AG04450 (cell line): Measurements from ENCODE around the gene OGA. TPM values are rescaled to one million over a fixed set of nuclear protein-coding genes. Genes with fewer than 3 reads are reported as not detected.
A peak's percentile ranks its signal among the peaks of the same experiment; 100 is the strongest.

Experiments used
- CTCF ChIA-PET: fragments of 300-600, 350-600 bp; formaldehyde crosslinking; extraction: SDS; loops from one replicate; lab custom pipeline; 2022; ENCODE audit warnings: antibody characterized with exemption, inconsistent platforms; lab: Charles Lee
- POLR2A ChIA-PET: fragments of 350-600 bp; formaldehyde crosslinking; extraction: SDS; loops from one replicate; lab custom pipeline; 2021; ENCODE audit warnings: antibody characterized with exemption, inconsistent platforms; lab: Yijun Ruan, JAX
- DNase-seq: peaks from one replicate; pipeline ENCODE4 v3.0.0-alpha.2; 2011; ENCODE audit warnings: low read depth, low spot score
- H3K27ac ChIP-seq: one replicate; pipeline ENCODE4 v1.5.1; 2012; ENCODE audit warnings: low read depth, low read length, control low read depth
- H3K27me3 ChIP-seq: one replicate; pipeline ENCODE4 v1.6.0; 2012; ENCODE audit warnings: low read length; ENCODE audit not compliant: control insufficient read depth, insufficient read depth
- H3K4me3 ChIP-seq: 2 replicates; pipeline ENCODE4 v1.5.1; 2011; ENCODE audit warnings: mild to moderate bottlenecking, low read depth, low read length, control low read depth
- H3K9me3 ChIP-seq: 2 replicates; pipeline ENCODE4 v1.5.1; 2012; ENCODE audit warnings: low read length; ENCODE audit not compliant: control insufficient read depth, insufficient read depth
- CTCF ChIP-seq: IDR thresholded peaks from 2 replicates; pipeline ENCODE4 v1.5.1; 2011; ENCODE audit warnings: low read depth, low read length, control low read depth, inconsistent platforms
- polyA minus RNA-seq: library from RNA; depleted of rRNA, polyadenylated mRNA; stranded (reverse); fragments of >200 nt; gene quantifications from 2 replicates; pipeline ENCODE4 v1.2.3, GENCODE V29; 2011; rRNA and poly(A)+ RNA removed
- polyA plus RNA-seq: library from polyadenylated mRNA; depleted of rRNA; stranded (reverse); fragments of >200 nt; gene quantifications from 2 replicates; pipeline ENCODE4 v1.2.3, GENCODE V29; 2011; rRNA removed

OGA gene
- polyA plus RNA-seq (71.9 and 82.6 TPM in 2 replicates), polyA minus RNA-seq (39.5 and 61.5 TPM in 2 replicates)

- DNase-seq = peak; percentile 100
- ChIA-PET POLR2A (interaction anchor here (0.6 to 2.0 kb wide), 20 partner anchors 9 to 1579 kb away, joined by 3 to 17 read pairs (median 4); partner anchors contain the start of genes ARMH3, DPCD, HPS6 and NPM3), CTCF (interaction anchor here (0.6 to 2.9 kb wide), 7 partner anchors 17 to 759 kb away, joined by 3 to 19 read pairs (median 6); no protein-coding TSS in a partner anchor)
- Histone ChIP-seq H3K9me3 (no peaks in the 10 kb centered on the region; the same call in 1 of the 2 replicates), H3K27ac (peak within 1 kb of the TSS; percentile 90), H3K4me3 (peak within 1 kb of the TSS; percentile 98), H3K27me3 (no peaks in the 10 kb centered on the region)
- no peak for TF ChIP-seq CTCF
Observed at GRCh38 chr10:101818119-101818871, at the start of gene OGA. TSS of gene OGA (minus strand) at chr10:101818444. CDS start at chr10:101818022, 422 bp downstream.

- Histone ChIP-seq H3K27ac (no peak overlapping the region), H3K4me3 (no peak overlapping the region), H3K27me3 (no peaks in the 10 kb centered on the region), H3K9me3 (no peaks in the 10 kb centered on the region)
- ChIA-PET CTCF (no interaction called here), POLR2A (interaction anchor here (0.7 kb wide), 1 partner anchor 11 kb away, joined by 3 read pairs; no protein-coding TSS in a partner anchor)
- TF ChIP-seq CTCF = no peak
- DNase-seq = no peak
Observed at GRCh38 chr10:101867931-101868330, 49.7 kb upstream of the OGA start.

DNA sequence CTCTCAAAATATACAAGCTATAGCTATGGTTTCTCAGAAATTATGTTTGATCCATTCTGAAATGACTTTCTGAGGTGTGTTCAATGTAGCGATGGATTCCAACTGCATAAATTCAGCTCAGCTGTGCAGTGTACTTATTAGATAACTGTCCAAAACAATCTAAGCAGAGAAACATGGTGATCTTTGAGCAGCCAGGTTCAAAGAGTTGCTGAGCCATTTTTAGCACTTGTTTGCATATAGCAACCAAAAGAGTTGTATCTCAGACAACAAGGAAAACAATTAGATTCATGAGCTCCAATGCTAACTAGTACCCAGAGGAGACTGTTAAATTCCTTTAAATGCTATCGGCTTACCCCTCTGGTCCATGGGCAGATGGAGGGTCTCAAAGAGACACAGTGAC is 41.3 kb upstream of the OGA start:
- no peak overlapping the region for H3K4me3 ChIP-seq
- DNase-seq = no peak
- peaks cover 3% of the 10 kb centered on the region; the same call in 1 of the 2 replicates for H3K9me3 ChIP-seq
- no peak overlapping the region for H3K27ac ChIP-seq
- POLR2A ChIA-PET = no interaction called here
- CTCF ChIA-PET = interaction anchor here (0.6 to 2.7 kb wide), 6 partner anchors 11 to 213 kb away, joined by 3 to 21 read pairs (median 8); no protein-coding TSS in a partner anchor
- no peaks in the 10 kb centered on the region for H3K27me3 ChIP-seq
- TF ChIP-seq CTCF = no peak

- POLR2A ChIA-PET = interaction anchor here (0.6 kb wide), 1 partner anchor 18 kb away, joined by 5 read pairs; no protein-coding TSS in a partner anchor
- Histone ChIP-seq H3K9me3 (peaks cover 3% of the 10 kb centered on the region; the same call in 1 of the 2 replicates), H3K4me3 (no peak overlapping the region), H3K27me3 (no peaks in the 10 kb centered on the region), H3K27ac (no peak overlapping the region)
- no peak for DNase-seq
- TF ChIP-seq CTCF = no peak
- CTCF ChIA-PET = interaction anchor here (0.6 to 3.1 kb wide), 8 partner anchors 10 to 214 kb away, joined by 3 to 21 read pairs (median 8); no protein-coding TSS in a partner anchor
Observed at GRCh38 chr10:101858723-101859500, 40.7 kb upstream of the OGA start.
